HEK293T (cell line): ENCODE measurements around the gene FBN2.

Source experiments
- ARNT ChIP-seq: fragments of 450-650 bp; IDR thresholded peaks from 2 replicates; pipeline ENCODE4 v1.6.1; 2017; ENCODE audit warnings: mild to moderate bottlenecking
- BHLHE40 ChIP-seq: fragments of 450-650 bp; IDR thresholded peaks from 2 replicates; pipeline ENCODE4 v1.6.1; 2016; ENCODE audit warnings: mild to moderate bottlenecking, moderate library complexity, borderline replicate concordance
- CTBP1 ChIP-seq: fragments of 450-650 bp; IDR thresholded peaks from 2 replicates; pipeline ENCODE4 v1.6.1; 2016; ENCODE audit warnings: borderline replicate concordance
- ELF4 ChIP-seq: fragments of 450-650 bp; IDR thresholded peaks from 2 replicates; pipeline ENCODE4 v1.6.1; 2017; ENCODE audit warnings: antibody characterized with exemption
- FOXA1 ChIP-seq: fragments of 450-650 bp; IDR thresholded peaks from 2 replicates; pipeline ENCODE4 v1.6.1; 2016; ENCODE audit warnings: mild to moderate bottlenecking
- HDGF ChIP-seq: fragments of 450-650 bp; IDR thresholded peaks from 2 replicates; pipeline ENCODE4 v1.6.1; 2017; ENCODE audit warnings: antibody characterized with exemption, borderline replicate concordance
- LEF1 ChIP-seq: fragments of 450-650 bp; IDR thresholded peaks from 2 replicates; pipeline ENCODE4 v1.6.1; 2017; ENCODE audit warnings: mild to moderate bottlenecking, borderline replicate concordance
- SP1 ChIP-seq: fragments of 450-650 bp; IDR thresholded peaks from 2 replicates; pipeline ENCODE4 v1.6.1; 2017
- TARDBP ChIP-seq: fragments of 450-650 bp; IDR thresholded peaks from 2 replicates; pipeline ENCODE4 v1.6.1; 2016
- ZNF384 ChIP-seq: fragments of 450-650 bp; IDR thresholded peaks from 2 replicates; pipeline ENCODE4 v1.6.1; 2016
- TF ChIP-seq, protein P1 (sequence below): fragments of 450-650 bp; IDR thresholded peaks from 2 replicates; pipeline ENCODE4 v1.6.1; 2016

- no peak for TF ChIP-seq TARDBP
- no peak for TF ChIP-seq LEF1
- TF ChIP-seq ARNT, result no peak
- no peak for TF ChIP-seq ELF4
- TF ChIP-seq SP1, result no peak
- no peak for TF ChIP-seq CTBP1
- TF ChIP-seq, protein P1, sequence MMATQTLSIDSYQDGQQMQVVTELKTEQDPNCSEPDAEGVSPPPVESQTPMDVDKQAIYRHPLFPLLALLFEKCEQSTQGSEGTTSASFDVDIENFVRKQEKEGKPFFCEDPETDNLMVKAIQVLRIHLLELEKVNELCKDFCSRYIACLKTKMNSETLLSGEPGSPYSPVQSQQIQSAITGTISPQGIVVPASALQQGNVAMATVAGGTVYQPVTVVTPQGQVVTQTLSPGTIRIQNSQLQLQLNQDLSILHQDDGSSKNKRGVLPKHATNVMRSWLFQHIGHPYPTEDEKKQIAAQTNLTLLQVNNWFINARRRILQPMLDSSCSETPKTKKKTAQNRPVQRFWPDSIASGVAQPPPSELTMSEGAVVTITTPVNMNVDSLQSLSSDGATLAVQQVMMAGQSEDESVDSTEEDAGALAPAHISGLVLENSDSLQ, result no peak
- no peak for TF ChIP-seq FOXA1
- TF ChIP-seq HDGF, result no peak
- no peak for TF ChIP-seq BHLHE40
- no peak for TF ChIP-seq ZNF384
Measured at GRCh38 chr5:128528637-128529255, 9.3 kb downstream of the FBN2 start.
